Left lobe of liver (tissue), 2 donors: ENCODE measurements around the gene EP300. TPM values are rescaled to one million over a fixed set of nuclear protein-coding genes. Genes with fewer than 3 reads are reported as not detected.
"Not testable (repeated sequence)": the region's sequence is repeated elsewhere in the genome, so short reads cannot be mapped to it uniquely, and the experiment has no call there.

Source experiments
- ATAC-seq: fragments of 200-7000 bp; cut with Tn5 transposase; one replicate; pipeline ENCODE4 v1.9.1; 2020; ENCODE audit warnings: mild to moderate bottlenecking, moderate library complexity
- DNase-seq: peaks from one replicate; pipeline ENCODE4 v3.0.0-alpha.2; 2020; ENCODE audit warnings: low spot score
- total RNA-seq: library from RNA; stranded (reverse); gene quantifications from one replicate; pipeline ENCODE4 v1.2.1, GENCODE V29; 2021
- donor health status: DM: no; HTN: no; CAD: no; lungs with moderate emphysema.
- donor health status: DM: no; HTN: yes; CAD: no.

The EP300 gene
- total RNA-seq, 1 donor from 2014 or later, result 24.4 TPM

DNA sequence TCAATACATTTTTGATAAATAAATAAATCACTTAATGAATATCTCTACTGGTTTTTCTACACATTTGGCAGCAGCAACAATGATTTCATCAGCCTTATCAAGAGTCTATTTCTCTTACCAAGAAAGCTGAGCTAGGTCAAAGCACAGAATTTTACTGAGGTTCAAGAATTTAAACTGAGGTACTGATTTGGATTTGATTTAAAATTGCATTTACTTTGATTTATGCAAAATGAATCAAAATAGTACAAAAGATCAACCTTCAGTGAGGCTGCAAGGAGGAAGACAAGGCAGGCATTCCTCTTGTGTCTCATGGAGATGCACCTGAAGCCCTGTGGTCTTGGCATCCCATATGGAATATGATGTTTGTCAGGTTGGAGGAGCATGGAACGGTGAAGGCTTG lies 15.5 kb upstream of the EP300 start:
- DNase-seq, result no peak
- no peak for ATAC-seq

DNA sequence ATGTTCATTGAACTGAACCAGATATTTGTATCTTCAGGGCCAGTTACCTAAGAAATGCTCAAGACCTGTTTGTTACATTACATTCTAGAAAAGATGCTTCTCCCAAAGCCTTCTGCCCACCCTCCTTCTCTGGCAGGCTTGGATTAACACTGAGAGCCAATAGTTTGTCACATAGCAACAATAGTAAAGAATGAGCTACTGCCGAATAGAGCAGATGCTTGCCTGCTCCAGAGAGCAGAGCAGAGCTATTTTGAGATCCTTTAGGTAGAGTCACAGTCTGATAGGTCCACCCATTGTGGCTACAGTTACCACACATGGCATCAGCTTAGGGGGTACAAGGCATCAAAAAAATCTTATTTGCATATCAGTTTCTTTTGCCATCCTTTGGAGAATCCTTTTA lies 13.5 kb upstream of the EP300 start:
- ATAC-seq (no peak), DNase-seq (no peak)

GRCh38 chr22:41085842-41086241 lies 6.5 kb upstream of the EP300 start:
- DNase-seq, result no peak
- ATAC-seq, result no peak

- DNase-seq, result peak; percentile 99
- peak; percentile 91 for ATAC-seq
Measured at GRCh38 chr22:41091132-41092022, 1.0 kb upstream of the EP300 start.

DNA sequence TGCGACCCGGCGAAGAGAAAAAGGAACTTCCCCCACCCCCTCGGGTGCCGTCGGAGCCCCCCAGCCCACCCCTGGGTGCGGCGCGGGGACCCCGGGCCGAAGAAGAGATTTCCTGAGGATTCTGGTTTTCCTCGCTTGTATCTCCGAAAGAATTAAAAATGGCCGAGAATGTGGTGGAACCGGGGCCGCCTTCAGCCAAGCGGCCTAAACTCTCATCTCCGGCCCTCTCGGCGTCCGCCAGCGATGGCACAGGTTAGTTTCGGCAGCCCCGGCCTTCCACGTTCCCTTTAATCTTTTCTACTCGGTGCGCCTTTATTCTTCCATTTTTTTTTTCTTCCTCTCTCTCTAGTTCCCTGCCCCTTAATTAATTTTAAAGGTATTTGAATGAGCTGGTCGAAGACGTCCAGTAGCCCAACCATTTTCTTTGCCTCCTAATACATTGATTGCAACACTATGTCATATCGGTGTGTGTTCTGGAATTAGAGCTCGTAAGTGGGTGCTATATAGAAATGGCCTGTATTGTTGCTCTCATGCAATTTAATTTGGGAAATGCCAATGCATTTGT lies 537 bp downstream of the EP300 start:
- ATAC-seq (peak; percentile 3), DNase-seq (peak; percentile 55)

- DNase-seq (no peak), ATAC-seq (no peak)
Measured at GRCh38 chr22:41094041-41094593, 1.7 kb downstream of the EP300 start.

GRCh38 chr22:41096391-41096790 lies 4.0 kb downstream of the EP300 start:
- ATAC-seq (no peak), DNase-seq (no peak)

DNA sequence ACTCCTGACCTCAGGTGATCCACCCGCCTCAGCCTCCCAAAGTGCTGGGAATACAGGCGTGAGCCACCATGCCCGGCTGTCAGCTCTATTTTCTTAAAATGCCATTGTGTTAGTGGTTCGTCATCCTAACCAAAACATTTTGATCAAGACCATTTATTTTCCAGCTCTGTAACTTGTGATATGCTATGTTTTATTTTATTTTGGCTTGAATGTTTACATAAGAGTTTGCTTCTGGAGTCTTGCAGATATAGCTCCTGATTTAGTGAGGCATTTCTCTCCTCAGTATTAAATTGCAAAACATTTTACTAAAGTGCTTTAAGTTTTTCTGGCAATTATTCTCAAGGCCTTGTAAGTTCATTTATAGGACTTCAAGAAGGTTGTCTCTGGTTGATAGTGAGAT lies 4.4 kb downstream of the EP300 start:
- ATAC-seq (no peak), DNase-seq (no peak)

DNA sequence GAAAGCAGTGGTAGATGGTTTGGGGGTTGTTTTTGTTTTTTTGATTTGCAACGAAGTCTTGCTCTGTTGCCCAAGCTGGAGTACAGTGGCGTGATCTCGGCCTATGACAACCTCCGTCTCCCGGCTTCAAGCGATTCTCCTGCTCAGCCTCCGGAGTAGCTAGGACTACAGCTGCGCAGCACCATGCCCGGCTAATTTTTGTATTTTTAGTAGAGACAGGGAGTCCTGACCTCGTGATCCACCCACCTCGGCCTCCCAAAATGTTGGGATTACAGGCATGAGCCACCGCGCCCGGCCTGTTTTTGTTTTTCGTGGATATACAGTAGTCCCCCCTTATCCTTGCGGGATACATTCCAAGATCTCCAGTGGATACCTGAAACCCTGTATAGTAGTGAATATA lies 6.6 kb downstream of the EP300 start:
- ATAC-seq, result no peak
- no peak for DNase-seq

GRCh38 chr22:41106122-41106968 lies 14.0 kb downstream of the EP300 start:
- ATAC-seq, result peak; percentile 62

DNA sequence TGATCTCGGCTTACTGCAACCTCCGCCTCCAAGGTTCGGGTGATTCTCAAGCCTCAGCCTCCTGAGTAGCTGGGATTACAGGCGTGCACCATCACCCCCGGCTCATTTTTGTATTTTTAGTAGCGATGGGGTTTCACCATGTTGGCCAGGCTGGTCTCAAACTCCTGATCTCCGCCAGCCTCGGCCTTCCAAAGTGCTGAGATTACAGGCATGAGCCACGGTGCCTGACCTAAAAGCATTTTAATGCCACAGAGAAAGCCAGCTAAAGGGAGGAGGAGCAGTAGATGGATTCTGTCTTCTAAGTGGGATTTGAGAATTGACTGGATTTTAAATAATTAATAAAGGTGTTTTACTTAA lies 14.6 kb downstream of the EP300 start:
- peak; percentile 15 for ATAC-seq
- not testable (repeated sequence) for DNase-seq

More at GRCh38 chr22:41106122-41106968, 14.0 kb downstream of the EP300 start:
- no peak for DNase-seq

DNA sequence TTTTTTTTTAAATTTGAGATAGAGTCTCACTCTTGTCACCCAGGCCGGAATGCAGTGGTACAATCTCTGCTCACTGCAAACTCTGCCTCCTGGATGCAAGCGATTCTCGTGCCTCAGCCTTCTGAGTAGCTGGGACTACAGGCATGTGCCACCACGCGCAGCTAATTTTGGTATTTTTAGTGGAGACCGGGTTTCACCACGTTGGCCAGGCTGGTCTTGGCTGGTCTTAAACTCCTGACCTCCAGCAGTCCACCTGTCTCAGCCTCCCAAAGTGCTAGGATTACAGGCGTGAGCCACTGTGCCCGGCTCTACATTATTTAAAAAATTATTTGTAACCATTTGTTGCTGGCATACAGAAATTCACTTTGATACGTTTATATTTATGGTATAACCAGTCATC lies 18.6 kb downstream of the EP300 start:
- no peak for ATAC-seq
- DNase-seq, result no peak

- ATAC-seq (no peak), DNase-seq (no peak)
Measured at GRCh38 chr22:41116342-41116741, 23.9 kb downstream of the EP300 start.

DNA sequence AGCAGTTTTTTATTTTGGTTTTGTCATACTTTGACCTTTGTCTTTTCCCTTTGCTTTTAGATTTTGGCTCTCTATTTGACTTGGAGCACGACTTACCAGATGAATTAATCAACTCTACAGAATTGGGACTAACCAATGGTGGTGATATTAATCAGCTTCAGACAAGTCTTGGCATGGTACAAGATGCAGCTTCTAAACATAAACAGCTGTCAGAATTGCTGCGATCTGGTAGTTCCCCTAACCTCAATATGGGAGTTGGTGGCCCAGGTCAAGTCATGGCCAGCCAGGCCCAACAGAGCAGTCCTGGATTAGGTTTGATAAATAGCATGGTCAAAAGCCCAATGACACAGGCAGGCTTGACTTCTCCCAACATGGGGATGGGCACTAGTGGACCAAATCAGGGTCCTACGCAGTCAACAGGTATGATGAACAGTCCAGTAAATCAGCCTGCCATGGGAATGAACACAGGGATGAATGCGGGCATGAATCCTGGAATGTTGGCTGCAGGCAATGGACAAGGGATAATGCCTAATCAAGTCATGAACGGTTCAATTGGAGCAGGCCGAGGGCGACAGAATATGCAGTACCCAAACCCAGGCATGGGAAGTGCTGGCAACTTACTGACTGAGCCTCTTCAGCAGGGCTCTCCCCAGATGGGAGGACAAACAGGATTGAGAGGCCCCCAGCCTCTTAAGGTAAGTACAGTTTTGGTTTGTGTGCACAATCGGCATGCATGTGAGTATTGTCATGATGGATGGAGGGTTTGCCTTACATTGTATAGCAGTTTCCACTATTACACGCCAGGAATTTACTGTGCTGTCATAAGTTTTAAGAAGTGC lies 25.0 kb downstream of the EP300 start:
- no peak for ATAC-seq
- DNase-seq, result no peak

- ATAC-seq (no peak), DNase-seq (no peak)
Measured at GRCh38 chr22:41123151-41123550, 30.8 kb downstream of the EP300 start.

DNA sequence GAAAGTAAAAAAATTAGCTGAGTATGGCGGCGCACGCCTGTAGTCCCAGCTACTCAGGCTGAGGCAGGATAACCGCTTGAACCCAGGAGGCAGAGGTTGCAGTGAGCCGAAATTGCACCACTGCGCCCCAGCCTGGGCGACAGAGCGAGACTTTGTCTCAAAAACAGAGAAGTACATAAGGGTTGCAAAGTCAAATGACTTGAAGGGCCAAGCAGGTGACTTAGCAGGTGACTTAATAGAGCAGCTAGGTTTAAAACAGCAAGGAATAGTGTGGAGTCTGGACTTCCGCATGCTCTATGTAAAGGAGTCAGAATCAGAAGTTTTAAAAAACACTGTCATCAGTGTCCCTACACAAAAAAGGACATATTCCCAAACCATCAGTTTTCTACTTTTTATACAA lies 31.7 kb downstream of the EP300 start:
- ATAC-seq (peak; percentile 21), DNase-seq (no peak)

- ATAC-seq (peak; percentile 27), DNase-seq (no peak)
Measured at GRCh38 chr22:41127451-41127850, 35.1 kb downstream of the EP300 start.

DNA sequence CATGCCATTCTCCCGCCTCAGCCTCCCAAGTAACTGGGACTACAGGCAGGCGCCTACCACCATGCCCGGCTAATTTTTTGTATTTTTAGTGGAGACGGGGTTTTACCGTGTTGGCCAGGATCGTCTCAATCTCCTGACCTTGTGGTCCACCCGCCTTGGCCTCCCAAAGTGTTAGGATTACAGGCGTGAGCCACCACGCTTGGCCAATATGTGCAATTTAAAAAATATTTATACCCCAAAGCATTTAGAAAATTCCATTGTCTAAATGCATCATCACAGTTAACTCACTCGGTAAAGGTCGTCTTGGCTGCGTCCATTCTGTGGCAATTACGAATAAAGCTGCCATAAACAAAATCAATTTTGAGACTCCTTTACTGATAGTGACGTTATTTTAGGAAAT lies 36.2 kb downstream of the EP300 start:
- no peak for DNase-seq
- no peak for ATAC-seq

DNA sequence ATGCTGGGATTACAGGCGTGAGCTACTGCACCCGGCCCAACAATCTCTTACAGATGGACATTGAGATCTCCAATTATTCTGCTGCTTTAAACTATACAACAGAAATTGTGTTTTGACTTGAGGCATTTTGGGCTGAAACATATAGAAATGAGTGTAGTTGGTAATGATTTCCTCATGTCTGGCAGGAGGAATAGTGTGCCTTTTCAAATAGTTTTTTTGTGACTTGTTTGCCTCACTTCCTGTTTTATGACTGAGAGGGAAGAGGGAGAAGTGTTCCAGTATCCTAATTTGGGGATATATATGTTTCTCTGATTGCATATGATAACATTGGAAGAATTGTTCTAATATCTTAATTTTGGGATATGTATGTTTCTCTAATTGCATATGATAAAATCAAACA lies 40.2 kb downstream of the EP300 start:
- ATAC-seq, result no peak
- no peak for DNase-seq

DNA sequence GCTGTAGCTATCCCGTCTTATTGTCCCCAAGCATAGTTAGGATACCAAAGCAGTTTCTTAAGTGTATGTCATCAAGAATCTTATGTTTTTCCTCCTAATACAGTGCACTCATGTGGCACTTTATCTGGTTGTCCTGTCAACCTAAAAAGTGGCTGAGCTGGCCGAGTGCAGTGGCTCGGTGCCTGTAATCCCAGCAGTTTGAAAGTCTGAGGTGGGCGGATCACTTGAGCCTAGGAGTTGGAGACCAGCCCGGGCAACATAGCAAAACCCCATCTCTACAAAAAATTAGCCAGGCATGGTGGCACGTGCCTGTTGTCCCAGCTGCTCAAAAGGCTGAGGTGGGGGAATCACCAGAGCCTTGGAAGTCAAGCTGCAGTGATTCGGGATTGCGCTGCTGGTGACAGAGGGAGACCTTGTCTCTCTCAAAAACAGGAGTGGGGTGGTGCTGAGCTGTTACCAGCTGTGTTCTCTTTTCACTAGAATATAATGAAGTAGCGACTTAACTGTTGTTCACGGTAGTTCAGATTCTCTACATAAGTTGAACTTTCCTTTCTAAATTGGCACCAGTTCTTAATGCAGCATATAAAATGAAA lies 48.1 kb downstream of the EP300 start:
- ATAC-seq (peak; percentile 34), DNase-seq (no peak)
